ENCODE results near the gene MACROD2.
"Not testable (repeated sequence)": the region's sequence is repeated elsewhere in the genome, so short reads cannot be mapped to it uniquely, and the experiment has no call there.

The MACROD2 gene

GRCh38 chr20:14986026-14986655 is 990.8 kb downstream of the MACROD2 start:
- TF ChIP-seq JUND (IDR thresholded peaks at IDR 0.05; ENCODE audit: low read depth) = no peak
- in situ Hi-C loops (cut with HindIII; ENCODE audit: low pct_unique_long_range_greater_than_20kb, low sequenced_read_pairs) = no loop called here
- peak in 1 of 2 experiments; percentile 16 for DNase-seq (ENCODE audit: low read depth in 1 of 2, low spot score in 1 of 2)

DNA sequence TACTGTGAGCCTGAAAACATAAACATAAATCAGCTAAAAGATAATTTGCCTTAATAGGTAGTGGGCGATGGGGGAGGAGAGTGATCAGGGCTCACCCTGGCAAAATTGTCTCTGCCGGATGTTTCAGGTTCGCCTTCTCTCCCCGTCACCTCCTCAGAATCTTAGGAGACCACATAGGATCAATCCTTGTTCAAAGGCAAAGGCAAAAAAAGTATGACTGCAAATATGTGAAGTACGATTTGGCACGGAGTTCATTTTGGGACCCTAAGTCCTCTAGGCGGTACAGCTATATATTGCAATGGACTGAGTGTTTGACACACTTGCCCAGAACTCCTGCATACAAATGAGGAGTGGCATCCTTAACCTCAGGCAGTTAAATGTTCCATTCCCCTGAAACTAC is 991.3 kb downstream of the MACROD2 start:
- no peak for DNase-seq (ENCODE audit: low read depth in 1 of 2, low spot score in 1 of 2)
- in situ Hi-C loops (cut with HindIII; ENCODE audit: low pct_unique_long_range_greater_than_20kb, low sequenced_read_pairs) = no loop called here
- TF ChIP-seq JUND (IDR thresholded peaks at IDR 0.05; ENCODE audit: low read depth) = no peak

DNA sequence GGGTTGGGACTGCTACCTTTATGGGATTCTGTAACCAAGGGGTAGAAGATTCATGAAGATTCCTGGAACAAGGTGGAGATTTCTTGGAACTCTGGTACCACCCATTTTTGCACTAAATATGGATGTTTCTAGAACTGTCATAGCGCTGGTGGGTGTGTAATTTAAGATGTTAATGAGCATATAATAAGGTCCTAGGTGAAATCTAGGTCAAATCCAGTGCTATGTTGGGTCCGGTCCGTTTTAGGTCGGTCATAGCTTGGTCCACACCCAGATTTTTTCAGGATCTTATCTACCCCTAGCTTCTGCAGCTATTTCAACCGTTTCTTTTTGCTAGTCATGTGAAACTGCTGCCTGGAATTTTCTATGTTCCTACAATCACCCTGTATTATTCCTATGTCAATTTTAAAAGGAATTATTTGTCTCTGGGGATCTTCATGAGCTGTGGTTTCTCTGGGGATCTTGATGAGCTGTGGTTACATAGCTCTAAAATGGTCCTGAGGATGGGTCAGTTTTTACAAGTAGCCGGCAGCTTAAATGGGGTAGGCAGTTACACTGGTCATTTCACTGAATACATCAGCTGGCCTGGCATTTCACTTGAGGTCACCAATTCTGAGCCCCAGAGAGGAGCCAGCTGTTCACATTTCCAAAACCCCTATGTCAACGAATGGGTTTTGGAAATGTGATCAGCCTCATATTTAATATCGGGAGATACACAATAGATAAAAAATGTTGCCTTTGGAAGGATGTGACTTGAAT is 994.4 kb downstream of the MACROD2 start:
- in situ Hi-C loops (cut with HindIII; ENCODE audit: low pct_unique_long_range_greater_than_20kb, low sequenced_read_pairs) = no loop called here
- TF ChIP-seq JUND (IDR thresholded peaks at IDR 0.05; ENCODE audit: low read depth) = no peak
- DNase-seq (ENCODE audit: low read depth in 1 of 2, low spot score in 1 of 2) = no peak

GRCh38 chr20:14991023-14991422 is 995.7 kb downstream of the MACROD2 start:
- in situ Hi-C loops (cut with HindIII; ENCODE audit: low pct_unique_long_range_greater_than_20kb, low sequenced_read_pairs) = no loop called here

GRCh38 chr20:14992153-14992552 is 996.8 kb downstream of the MACROD2 start:
- in situ Hi-C loops (cut with HindIII; ENCODE audit: low pct_unique_long_range_greater_than_20kb, low sequenced_read_pairs) = no loop called here
- no peak for DNase-seq (ENCODE audit: low read depth in 1 of 2, low spot score in 1 of 2)
- no peak for TF ChIP-seq JUND (IDR thresholded peaks at IDR 0.05; ENCODE audit: low read depth)

More at GRCh38 chr20:14991023-14991422, 995.7 kb downstream of the MACROD2 start:
- no peak for DNase-seq (ENCODE audit: low read depth in 1 of 2, low spot score in 1 of 2)
- TF ChIP-seq JUND (IDR thresholded peaks at IDR 0.05; ENCODE audit: low read depth) = no peak

- in situ Hi-C loops (cut with HindIII; ENCODE audit: low pct_unique_long_range_greater_than_20kb, low sequenced_read_pairs) = no loop called here
- peak; percentile 48 for TF ChIP-seq JUND (IDR thresholded peaks at IDR 0.05; ENCODE audit: low read depth)
- peak in 1 of 2 experiments; percentile 33 for DNase-seq (ENCODE audit: low read depth in 1 of 2, low spot score in 1 of 2)
These were observed 997.6 kb downstream of the MACROD2 start for GRCh38 chr20:14992961-14993360.

- in situ Hi-C loops (cut with HindIII; ENCODE audit: low pct_unique_long_range_greater_than_20kb, low sequenced_read_pairs) = no loop called here
- DNase-seq (ENCODE audit: low read depth in 1 of 2, low spot score in 1 of 2) = no peak
- no peak for TF ChIP-seq JUND (IDR thresholded peaks at IDR 0.05; ENCODE audit: low read depth)
These were observed 1001.8 kb downstream of the MACROD2 start for GRCh38 chr20:14996883-14997672.

GRCh38 chr20:14997791-14998190 is 1002.5 kb downstream of the MACROD2 start:
- DNase-seq (ENCODE audit: low read depth in 1 of 2, low spot score in 1 of 2) = no peak
- in situ Hi-C loops (cut with HindIII; ENCODE audit: low pct_unique_long_range_greater_than_20kb, low sequenced_read_pairs) = no loop called here
- TF ChIP-seq JUND (IDR thresholded peaks at IDR 0.05; ENCODE audit: low read depth) = no peak

DNA sequence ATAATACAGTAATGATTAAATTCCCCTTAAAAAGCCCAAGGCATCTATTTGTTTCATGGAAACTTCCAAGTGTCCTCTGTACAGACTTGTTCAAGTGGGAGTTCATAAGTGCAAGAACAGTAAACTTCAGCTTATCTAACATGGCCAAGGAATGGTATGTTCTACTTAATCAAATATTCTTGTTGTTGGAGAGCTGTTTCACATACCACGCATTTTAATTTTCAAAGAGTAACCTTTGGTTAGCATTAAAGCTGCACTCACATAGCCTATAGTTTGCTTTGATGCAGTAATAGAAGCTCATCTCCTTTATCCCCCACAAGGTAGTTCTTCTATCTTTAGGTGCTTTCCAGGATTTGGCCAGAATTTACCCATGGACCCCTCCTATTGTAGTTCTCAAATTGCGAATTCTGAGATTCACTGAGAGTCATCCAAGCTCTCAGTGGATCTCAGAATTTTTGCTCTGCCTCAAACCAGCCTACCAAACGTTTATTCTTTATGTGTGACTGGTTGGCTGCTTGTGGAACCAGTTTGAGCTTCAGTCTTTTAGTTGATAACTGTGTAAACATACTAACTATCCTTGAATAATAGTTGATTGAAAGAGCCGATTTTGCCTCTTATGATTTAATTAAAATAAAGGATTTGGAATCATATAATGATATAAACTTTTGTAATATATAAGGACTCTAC is 1010.1 kb downstream of the MACROD2 start:
- DNase-seq (ENCODE audit: low read depth in 1 of 2, low spot score in 1 of 2) = peak in 1 of 2 experiments; percentile 33
- in situ Hi-C loops (cut with HindIII; ENCODE audit: low pct_unique_long_range_greater_than_20kb, low sequenced_read_pairs) = no loop called here
- TF ChIP-seq JUND (IDR thresholded peaks at IDR 0.05; ENCODE audit: low read depth) = no peak

DNA sequence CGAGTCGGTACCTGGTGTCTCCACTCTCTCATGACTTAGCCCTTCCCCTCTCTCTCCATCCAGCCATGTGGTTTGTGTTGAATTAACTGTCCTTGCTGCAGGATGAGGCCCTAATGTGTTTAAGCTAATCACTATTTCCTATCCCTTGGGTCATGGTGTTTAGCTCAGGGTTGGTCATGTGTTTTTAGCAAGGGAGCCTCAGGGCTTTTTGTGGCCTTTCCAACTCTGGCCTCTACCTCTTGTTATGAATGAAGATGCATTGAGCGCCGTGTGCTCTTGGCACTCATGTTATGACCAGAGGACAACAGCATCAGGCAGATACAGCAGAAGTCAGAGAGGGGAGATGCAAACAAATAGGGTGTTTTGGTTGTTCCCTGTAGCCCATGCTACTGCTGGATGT is 1016.3 kb downstream of the MACROD2 start:
- in situ Hi-C loops (cut with HindIII; ENCODE audit: low pct_unique_long_range_greater_than_20kb, low sequenced_read_pairs) = no loop called here
- DNase-seq (ENCODE audit: low read depth in 1 of 2, low spot score in 1 of 2) = no peak
- TF ChIP-seq JUND (IDR thresholded peaks at IDR 0.05; ENCODE audit: low read depth) = no peak

- DNase-seq (ENCODE audit: low read depth in 1 of 2, low spot score in 1 of 2) = no peak
- in situ Hi-C loops (cut with HindIII; ENCODE audit: low pct_unique_long_range_greater_than_20kb, low sequenced_read_pairs) = no loop called here
- no peak for TF ChIP-seq JUND (IDR thresholded peaks at IDR 0.05; ENCODE audit: low read depth)
These were observed 1017.2 kb downstream of the MACROD2 start for GRCh38 chr20:15012566-15012965.

GRCh38 chr20:15016875-15017274 is 1021.6 kb downstream of the MACROD2 start:
- in situ Hi-C loops (cut with HindIII; ENCODE audit: low pct_unique_long_range_greater_than_20kb, low sequenced_read_pairs) = not testable (repeated sequence)

More at GRCh38 chr20:15016875-15017274, 1021.6 kb downstream of the MACROD2 start:
- DNase-seq (ENCODE audit: low read depth in 1 of 2, low spot score in 1 of 2) = not testable (repeated sequence)

Measured in T47D (cell line).